Fibroblast of skin of left quadriceps (primary cell): ENCODE measurements around the gene EYS.

ENCODE experiments used
- DNase-seq, 2 experiments: peaks; one replicate each; pipeline ENCODE4 v3.0.0-alpha.2; 2013; ENCODE audit warnings: low read depth in 2 of 2

EYS gene

GRCh38 chr6:63673692-63674091, 2033.3 kb downstream of the EYS start:
- DNase-seq, result no peak

DNA sequence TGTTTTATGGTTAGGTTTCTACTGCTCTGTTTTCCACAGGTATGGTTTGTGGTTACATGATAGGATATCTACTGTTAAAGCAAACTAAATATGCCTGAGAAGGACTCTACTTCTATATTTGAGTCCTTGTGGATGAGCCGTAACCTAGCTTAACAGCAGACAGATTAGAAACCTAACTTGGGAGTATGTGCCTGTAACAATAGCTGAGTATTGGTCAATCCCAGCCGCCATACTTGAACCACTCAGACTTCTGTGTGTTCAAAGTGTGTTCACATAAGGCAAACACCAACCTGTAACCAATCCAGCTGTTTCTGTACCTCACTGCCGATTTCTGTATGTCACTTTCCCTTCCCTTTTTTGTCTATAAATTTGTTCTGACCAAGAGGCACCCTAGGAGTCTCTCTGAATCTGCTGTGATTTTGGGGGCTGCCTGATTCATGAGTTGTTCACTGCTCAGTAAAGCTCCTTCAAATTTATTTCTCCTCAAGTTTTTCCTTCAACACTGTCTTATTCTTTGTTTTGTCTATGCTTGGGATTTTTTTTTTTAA, 2034.4 kb downstream of the EYS start:
- DNase-seq, result no peak

DNA sequence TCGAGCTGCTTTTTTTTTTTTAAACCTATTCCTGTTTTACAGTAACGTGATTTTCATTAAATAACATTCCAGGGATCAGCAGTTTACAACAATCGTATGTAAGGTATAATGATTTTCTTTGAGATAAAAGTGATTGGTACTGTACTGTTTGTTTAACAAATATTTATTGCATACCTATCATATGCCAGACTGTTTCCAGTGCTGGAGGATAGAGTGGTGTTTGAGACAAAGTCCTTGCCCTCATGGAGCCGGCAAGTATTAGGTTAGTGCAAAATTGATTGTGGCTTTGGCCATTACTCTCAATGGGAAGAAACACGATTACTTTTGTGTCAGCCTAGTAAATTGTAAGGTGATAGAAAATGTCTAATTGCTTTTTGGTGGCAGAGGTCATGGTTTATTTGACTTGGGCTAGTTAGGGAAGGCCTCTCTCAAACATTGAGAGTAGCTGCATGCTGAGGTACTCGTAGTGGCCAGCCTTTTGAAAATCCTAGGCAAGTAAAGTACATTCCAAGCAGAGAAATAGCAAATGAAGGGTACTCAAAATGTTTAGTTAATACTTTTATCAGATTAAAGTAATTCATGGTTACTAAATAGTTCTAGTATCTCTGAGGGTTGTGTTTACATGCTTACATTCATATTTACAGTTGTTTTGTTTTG, 2035.8 kb downstream of the EYS start:
- DNase-seq, result no peak
